ENCODE results near the gene MGAT4A.
A peak's percentile ranks its signal among the peaks of the same experiment; 100 is the strongest.
"Not testable (repeated sequence)": the region's sequence is repeated elsewhere in the genome, so short reads cannot be mapped to it uniquely, and the experiment has no call there.

Gene MGAT4A

GRCh38 chr2:98598781-98599428 is 132.0 kb downstream of the MGAT4A start:
- peak; percentile 8 for FAIRE-seq

GRCh38 chr2:98594665-98595064 is 136.3 kb downstream of the MGAT4A start:
- not testable (repeated sequence) for FAIRE-seq

- no peak for FAIRE-seq
These were observed 138.4 kb downstream of the MGAT4A start for GRCh38 chr2:98592565-98592964.

GRCh38 chr2:98589489-98589888 is 141.4 kb downstream of the MGAT4A start:
- no peak for FAIRE-seq

- no peak for FAIRE-seq
These were observed 142.0 kb downstream of the MGAT4A start for GRCh38 chr2:98588880-98589431.

- FAIRE-seq: no peak
These were observed 144.3 kb downstream of the MGAT4A start for GRCh38 chr2:98586551-98587140.

GRCh38 chr2:98585386-98585785 is 145.5 kb downstream of the MGAT4A start:
- no peak for FAIRE-seq

GRCh38 chr2:98583816-98584618 is 146.9 kb downstream of the MGAT4A start:
- no peak for FAIRE-seq

GRCh38 chr2:98583276-98583675 is 147.7 kb downstream of the MGAT4A start:
- FAIRE-seq: no peak

GRCh38 chr2:98582523-98582922 is 148.4 kb downstream of the MGAT4A start:
- no peak for FAIRE-seq

GRCh38 chr2:98580656-98581284 is 150.2 kb downstream of the MGAT4A start:
- no peak for FAIRE-seq

- FAIRE-seq: no peak
These were observed 151.0 kb downstream of the MGAT4A start for GRCh38 chr2:98579926-98580325.

GRCh38 chr2:98578231-98578630 is 152.7 kb downstream of the MGAT4A start:
- no peak for FAIRE-seq

- FAIRE-seq: no peak
These were observed 153.6 kb downstream of the MGAT4A start for GRCh38 chr2:98577313-98577712.

GRCh38 chr2:98576666-98577312 is 154.1 kb downstream of the MGAT4A start:
- FAIRE-seq: no peak

GRCh38 chr2:98573426-98573825 is 157.5 kb downstream of the MGAT4A start:
- no peak for FAIRE-seq

GRCh38 chr2:98572676-98573075 is 158.3 kb downstream of the MGAT4A start:
- FAIRE-seq: no peak

- no peak for FAIRE-seq
These were observed 158.7 kb downstream of the MGAT4A start for GRCh38 chr2:98572211-98572610.

GRCh38 chr2:98571796-98572195 is 159.1 kb downstream of the MGAT4A start:
- FAIRE-seq: no peak

- FAIRE-seq: no peak
These were observed 159.7 kb downstream of the MGAT4A start for GRCh38 chr2:98571121-98571701.

- no peak for FAIRE-seq
These were observed 160.6 kb downstream of the MGAT4A start for GRCh38 chr2:98570356-98570755.

- no peak for FAIRE-seq
These were observed 161.0 kb downstream of the MGAT4A start for GRCh38 chr2:98569915-98570314.
